Measurements from ENCODE around the gene SACS. TPM values are rescaled to one million over a fixed set of nuclear protein-coding genes. Genes with fewer than 3 reads are reported as not detected.

SACS gene
- total and polyA plus RNA-seq, 2 of the 8 experiments (the other 6 are each of a cell fraction or from before 2014, with no cell fraction given): 11.0 to 54.2 TPM

DNA sequence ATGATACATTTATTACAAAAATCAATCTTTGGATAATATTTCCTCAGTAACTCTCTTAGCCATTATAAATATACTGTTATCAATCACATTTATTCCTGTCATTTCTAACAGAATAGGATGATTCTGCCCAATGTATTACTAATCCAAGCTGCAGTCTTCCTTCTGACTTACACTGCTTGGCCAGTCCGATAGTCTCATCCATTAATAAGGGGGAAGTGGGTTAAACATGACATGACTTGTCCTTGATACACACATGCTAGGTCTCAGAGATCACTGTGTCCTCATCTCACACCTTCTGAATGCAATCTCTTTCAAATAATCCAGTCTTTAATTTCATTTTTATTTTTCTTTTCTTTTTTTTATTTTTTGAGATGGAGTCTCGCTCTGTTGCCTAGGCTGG, 18.8 kb downstream of the SACS start:
- Histone ChIP-seq H3K23ac (ENCODE audit: insufficient read length) (no peak overlapping the region), H2BK12ac (ENCODE audit: low read depth, low read length) (no peak overlapping the region), H4K20me1 (replicated peaks in 1 of 2; ENCODE audit: control insufficient read depth in 1 of 2, insufficient read depth in 2 of 2, low read length in 2 of 2) (no peaks in the 10 kb centered on the region), H3K56ac (replicated peaks; ENCODE audit: insufficient read length, low read depth, low read length) (no peak overlapping the region), H3K4me1 (replicated peaks in 1 of 4; ENCODE audit: control insufficient read depth in 3 of 4, insufficient read depth in 4 of 4, low read length in 3 of 4) (peaks cover 0 to 6% (median 4%) of the 10 kb centered on the region in 4 experiments; a peak in 3 of 7 replicates), H4K8ac (ENCODE audit: extremely low read depth, insufficient read depth, low read length) (no peak overlapping the region), H3K4ac (replicated peaks; ENCODE audit: insufficient read length, low read depth, low read length) (no peak overlapping the region), H3K4me2 (ENCODE audit: insufficient read depth in 1 of 2, low read depth in 2 of 2, low read length in 2 of 2) (no peak overlapping the region), H3K4me3 (ENCODE audit: extremely low read depth in 1 of 4, insufficient read depth in 2 of 4, low read depth in 3 of 4, low read length in 4 of 4) (no peak overlapping the region), H2AFZ (ENCODE audit: low read length) (no peak overlapping the region), H3K9ac (replicated peaks in 1 of 4; ENCODE audit: extremely low read depth in 1 of 4, low read depth in 3 of 4, low read length in 3 of 4) (no peak overlapping the region), H3K36me3 (ENCODE audit: control insufficient read depth in 2 of 4, insufficient read depth in 4 of 4, low read length in 3 of 4) (peaks cover 0 to 5% (median 0%) of the 10 kb centered on the region in 4 experiments; a peak in 1 of 8 replicates), H3K18ac (ENCODE audit: extremely low read depth, low read length) (no peak overlapping the region), H2BK20ac (ENCODE audit: low read length) (no peak overlapping the region), H3K27me3 (replicated peaks in 1 of 4; ENCODE audit: control insufficient read depth in 3 of 4, extremely low read depth in 1 of 4, insufficient read depth in 3 of 4, low read length in 3 of 4) (no peaks in the 10 kb centered on the region), H3K23me2 (ENCODE audit: low read depth, low read length) (no peaks in the 10 kb centered on the region), H2AK5ac (ENCODE audit: low read depth, low read length) (no peak overlapping the region), H3K79me2 (ENCODE audit: control insufficient read depth in 1 of 2, insufficient read depth in 2 of 2, low read length in 2 of 2) (0 out of 4 replicates have a peak, but pooled peaks cover 0 to 5% of the 10 kb centered on the region in 2 experiments), H3K14ac (ENCODE audit: insufficient read length) (no peak overlapping the region), H4K5ac (ENCODE audit: insufficient read length, low read depth, low read length) (no peak overlapping the region), H3K9me3 (ENCODE audit: insufficient read depth in 2 of 2, low read depth in 1 of 2, low read length in 1 of 2) (no peaks in the 10 kb centered on the region), H2BK5ac (ENCODE audit: low read depth, low read length) (no peak overlapping the region), H4K91ac (replicated peaks; ENCODE audit: insufficient read length, low read length) (no peak overlapping the region), H3K79me1 (ENCODE audit: low read depth, low read length) (no peaks in the 10 kb centered on the region), H3K27ac (ENCODE audit: low read depth, low read length) (no peak overlapping the region), H2BK120ac (replicated peaks; ENCODE audit: low read depth, low read length) (no peak overlapping the region), H2BK15ac (ENCODE audit: low read length) (no peak overlapping the region)
- 97% methylated on average over 2 of the region's 2 CpGs; no CpG with 5 or more reads in 1 of the 2 experiments for WGBS, 2 experiments (ENCODE audit: extremely low coverage in 1 of 2, insufficient coverage in 1 of 2, insufficient read length in 1 of 2, insufficient replicate concordance in 2 of 2, low coverage in 1 of 2, low lambda C conversion rate in 2 of 2, missing lambda C conversion rate in 1 of 2)
- ChIA-PET POLR2A (ENCODE audit: partially characterized antibody) (no interaction called here), CTCF (ENCODE audit: partially characterized antibody) (interaction anchor here (0.7 to 1.4 kb wide), 2 partner anchors 12 to 1218 kb away, joined by 3 read pairs; no protein-coding TSS in a partner anchor)
- FAIRE-seq (no peak), DNase-seq (ENCODE audit: low read depth in 1 of 2, low spot score in 2 of 2) (no peak)
- TF ChIP-seq TCF12 (IDR thresholded peaks at IDR 0.05; ENCODE audit: low read depth, low read length) (no peak), GABPA (IDR thresholded peaks at IDR 0.05; ENCODE audit: borderline replicate concordance, insufficient read depth, low read length) (no peak), SP2 (IDR thresholded peaks at IDR 0.05; ENCODE audit: low read length) (no peak), RNF2 (IDR thresholded peaks at IDR 0.05; ENCODE audit: borderline replicate concordance, low read depth, low read length, missing control alignments, poor library complexity, severe bottlenecking) (no peak), CBX5 (IDR thresholded peaks at IDR 0.05; ENCODE audit: low read depth, low read length) (no peak), TAF1 (IDR thresholded peaks at IDR 0.05; ENCODE audit: low read depth, low read length) (no peak), NRF1 (IDR thresholded peaks at IDR 0.05; ENCODE audit: low read depth, low read length) (no peak), SAP30 (IDR thresholded peaks at IDR 0.05; ENCODE audit: insufficient read depth, insufficient replicate concordance, low read length) (no peak), SUZ12 (IDR thresholded peaks at IDR 0.05; ENCODE audit: low read length) (no peak)
- TF ChIP-seq, protein P1, sequence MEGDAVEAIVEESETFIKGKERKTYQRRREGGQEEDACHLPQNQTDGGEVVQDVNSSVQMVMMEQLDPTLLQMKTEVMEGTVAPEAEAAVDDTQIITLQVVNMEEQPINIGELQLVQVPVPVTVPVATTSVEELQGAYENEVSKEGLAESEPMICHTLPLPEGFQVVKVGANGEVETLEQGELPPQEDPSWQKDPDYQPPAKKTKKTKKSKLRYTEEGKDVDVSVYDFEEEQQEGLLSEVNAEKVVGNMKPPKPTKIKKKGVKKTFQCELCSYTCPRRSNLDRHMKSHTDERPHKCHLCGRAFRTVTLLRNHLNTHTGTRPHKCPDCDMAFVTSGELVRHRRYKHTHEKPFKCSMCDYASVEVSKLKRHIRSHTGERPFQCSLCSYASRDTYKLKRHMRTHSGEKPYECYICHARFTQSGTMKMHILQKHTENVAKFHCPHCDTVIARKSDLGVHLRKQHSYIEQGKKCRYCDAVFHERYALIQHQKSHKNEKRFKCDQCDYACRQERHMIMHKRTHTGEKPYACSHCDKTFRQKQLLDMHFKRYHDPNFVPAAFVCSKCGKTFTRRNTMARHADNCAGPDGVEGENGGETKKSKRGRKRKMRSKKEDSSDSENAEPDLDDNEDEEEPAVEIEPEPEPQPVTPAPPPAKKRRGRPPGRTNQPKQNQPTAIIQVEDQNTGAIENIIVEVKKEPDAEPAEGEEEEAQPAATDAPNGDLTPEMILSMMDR (IDR thresholded peaks at IDR 0.05; ENCODE audit: control extremely low read depth in 1 of 3, insufficient read depth in 1 of 3, low read depth in 1 of 3, low read length in 3 of 3): no peak

All from H1 (cell line).